Activated gamma-delta T cell treated with Interleukin-2 at 50 U/mL for 16 hours (primary cell): Measurements from ENCODE around the gene MAP10.
"Not testable (repeated sequence)": the region's sequence is repeated elsewhere in the genome, so short reads cannot be mapped to it uniquely, and the experiment has no call there.

ENCODE experiments used
- DNase-seq: peaks from one replicate; pipeline ENCODE4 v3.0.0-alpha.2; 2020

Gene MAP10, protein sequence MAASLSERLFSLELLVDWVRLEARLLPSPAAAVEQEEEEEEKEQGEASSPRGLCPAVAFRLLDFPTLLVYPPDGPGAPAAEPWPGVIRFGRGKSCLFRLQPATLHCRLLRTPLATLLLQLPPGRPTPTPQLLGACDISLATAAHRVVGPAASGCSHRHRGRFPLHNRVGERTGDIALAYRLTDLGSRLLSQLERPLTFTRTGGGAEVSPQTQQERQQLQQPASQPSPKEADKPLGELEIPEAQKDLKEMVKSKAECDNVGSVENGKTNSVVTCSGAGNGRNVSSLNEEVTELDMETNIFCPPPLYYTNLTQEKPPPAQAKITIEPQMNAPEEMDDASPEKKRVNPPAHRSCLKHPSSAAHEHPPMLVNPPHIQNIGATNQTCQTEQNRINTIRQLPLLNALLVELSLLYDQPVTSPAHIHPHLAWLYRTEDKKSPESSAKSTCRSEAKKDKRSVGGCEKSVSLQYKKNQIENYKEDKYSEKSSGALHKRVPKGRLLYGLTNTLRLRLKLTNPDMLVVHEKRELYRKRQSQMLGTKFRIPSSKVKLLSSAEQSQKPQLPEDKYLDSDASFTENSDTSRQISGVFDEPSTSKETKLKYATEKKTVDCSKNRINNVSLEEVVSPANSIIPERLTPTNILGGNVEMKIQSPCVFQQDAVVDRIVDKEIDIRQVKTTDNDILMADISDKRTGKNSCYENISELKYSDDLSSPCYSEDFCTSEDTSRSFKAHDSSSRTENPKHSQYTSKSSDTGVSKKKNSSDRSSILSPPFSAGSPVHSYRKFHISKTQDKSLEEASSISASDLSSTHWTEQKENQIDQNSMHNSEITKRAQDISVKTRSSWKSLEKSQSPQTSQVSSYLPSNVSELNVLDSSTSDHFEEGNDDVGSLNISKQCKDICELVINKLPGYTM

DNA sequence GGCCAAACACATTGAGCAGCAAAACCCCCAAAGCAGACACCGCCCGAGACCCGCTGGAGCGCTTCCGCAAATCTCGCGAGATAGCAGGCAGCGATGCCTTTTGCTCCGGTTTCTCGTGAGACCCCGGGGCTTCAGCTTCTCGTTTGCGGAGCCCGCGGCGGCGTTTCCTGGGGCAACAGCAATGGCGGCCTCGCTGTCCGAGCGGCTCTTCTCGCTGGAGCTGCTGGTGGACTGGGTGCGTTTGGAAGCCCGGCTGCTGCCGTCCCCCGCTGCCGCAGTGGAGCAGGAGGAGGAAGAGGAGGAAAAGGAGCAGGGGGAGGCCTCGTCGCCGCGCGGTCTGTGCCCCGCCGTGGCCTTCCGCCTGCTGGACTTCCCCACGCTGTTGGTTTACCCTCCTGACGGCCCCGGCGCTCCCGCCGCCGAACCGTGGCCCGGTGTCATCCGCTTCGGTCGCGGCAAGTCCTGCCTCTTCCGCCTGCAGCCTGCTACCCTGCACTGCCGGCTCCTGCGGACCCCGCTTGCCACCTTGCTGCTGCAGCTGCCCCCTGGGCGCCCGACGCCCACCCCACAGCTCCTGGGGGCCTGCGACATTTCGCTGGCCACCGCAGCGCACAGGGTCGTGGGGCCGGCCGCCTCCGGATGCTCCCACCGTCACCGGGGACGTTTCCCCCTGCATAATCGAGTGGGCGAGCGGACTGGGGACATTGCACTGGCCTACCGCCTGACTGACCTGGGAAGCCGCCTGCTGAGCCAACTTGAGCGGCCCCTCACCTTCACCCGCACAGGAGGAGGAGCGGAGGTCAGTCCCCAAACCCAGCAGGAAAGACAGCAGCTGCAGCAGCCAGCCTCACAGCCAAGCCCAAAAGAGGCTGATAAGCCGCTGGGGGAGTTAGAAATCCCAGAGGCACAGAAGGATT, at the start of gene MAP10:
TSS of gene MAP10 (plus strand) at position 148 of the 917 bp plus-strand sequence. CDS start at position 182, 34 bp downstream.
- DNase-seq = peak; percentile 68

DNA sequence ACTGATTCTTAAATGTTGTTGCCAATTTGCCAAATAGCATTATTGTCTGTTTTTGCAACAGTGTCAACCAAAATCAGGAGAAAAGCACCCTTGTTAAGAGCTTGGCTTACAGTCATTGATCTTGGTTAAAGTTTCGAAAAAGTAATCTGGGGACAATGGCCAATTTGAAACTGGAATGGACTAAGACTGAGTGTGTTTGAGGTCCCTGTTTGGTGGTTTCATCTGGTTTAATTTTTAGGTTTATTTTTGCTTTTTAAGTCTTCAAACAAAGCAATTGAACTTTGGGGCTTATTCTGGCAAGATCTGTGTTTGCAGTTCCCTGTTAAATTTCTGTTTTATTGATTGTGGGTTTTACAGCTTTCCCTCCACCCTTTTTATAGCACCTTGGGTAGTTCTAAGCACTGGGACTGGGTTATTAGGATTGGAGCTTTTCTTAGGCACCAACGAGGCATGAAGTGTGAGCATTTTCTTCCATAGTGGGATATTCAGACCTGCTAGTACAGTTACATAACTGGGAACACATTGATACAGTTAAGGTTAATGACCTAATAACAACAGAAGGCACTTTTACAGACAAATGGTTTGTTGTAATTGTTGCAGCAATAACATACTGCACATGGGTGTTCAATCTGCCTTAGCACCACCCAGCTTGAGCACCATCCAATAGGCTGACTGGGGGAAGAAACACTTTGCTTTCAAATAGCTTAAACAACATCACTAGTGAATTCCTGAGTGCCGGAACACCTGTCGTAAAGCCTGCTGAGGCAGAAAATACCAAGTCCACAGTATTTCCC, 40.6 kb upstream of the MAP10 start:
- DNase-seq = no peak

DNA sequence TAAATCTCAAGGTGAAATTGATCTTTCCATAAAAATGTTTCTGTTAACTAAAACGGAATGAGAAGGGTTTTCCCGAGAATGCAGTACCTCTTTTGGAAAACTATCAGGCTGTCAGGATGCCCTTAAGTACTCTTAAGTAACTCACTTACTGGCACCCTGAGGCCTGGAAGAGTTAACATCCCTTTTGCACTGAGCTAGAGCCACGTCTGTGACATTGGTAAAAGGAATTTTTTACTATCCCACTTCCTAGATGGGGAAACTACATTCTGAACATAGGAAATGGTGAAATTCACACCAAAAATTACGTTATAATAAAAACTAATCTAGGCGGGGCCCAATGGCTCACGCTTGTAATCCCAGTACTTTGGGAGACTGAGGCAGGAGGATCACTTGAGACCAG, 39.7 kb upstream of the MAP10 start:
- no peak for DNase-seq

DNA sequence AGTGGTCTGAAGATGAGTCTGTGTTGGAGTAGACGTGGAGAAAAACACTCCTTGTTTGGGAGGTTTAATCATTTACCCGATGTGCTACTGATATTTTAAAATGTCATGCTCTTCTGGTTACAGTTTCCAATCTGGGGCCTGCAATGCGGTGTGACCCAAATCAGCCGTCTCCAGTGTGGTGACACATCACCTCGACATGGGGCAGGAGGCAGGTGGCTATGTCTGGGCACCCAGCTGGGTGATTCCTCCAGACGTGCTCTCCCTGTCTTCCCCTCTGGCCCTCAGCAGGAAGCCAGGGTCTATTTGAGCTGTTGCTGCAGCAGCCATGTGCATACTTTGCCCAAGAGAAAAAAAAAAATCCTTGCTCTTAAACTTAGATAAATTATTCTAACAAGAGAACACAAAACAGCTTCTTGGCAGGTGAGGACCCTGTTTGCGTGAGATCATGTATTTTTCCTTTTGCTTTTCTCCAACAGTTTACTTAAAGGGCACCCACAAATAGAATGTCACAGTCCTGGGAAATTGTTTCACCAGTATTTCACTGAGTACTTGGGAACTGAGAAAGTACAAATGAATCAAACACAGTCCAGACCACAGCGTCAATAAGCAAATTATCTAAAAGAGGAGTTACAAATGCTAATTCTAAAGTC, 38.9 kb upstream of the MAP10 start:
- DNase-seq = no peak

DNA sequence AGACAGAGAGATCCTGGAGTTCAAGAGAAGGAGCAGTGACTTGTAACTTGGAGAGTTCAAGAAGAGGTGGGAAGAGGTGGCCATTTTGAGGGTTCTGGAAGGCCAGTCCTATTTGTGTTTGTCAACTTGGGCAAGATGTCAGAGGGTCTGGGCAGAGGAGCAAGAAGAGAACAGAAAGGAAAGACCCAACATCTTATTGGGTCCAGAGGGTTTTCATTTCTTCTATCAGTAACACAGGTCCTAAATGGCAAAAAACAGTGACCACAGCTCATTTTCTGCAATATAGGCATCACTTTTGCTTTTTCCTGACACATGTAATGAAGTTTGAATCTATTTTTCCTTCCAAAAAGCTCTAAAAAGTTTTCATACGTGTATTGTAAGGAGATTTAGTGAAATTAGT, 38.3 kb upstream of the MAP10 start:
- DNase-seq = no peak

DNA sequence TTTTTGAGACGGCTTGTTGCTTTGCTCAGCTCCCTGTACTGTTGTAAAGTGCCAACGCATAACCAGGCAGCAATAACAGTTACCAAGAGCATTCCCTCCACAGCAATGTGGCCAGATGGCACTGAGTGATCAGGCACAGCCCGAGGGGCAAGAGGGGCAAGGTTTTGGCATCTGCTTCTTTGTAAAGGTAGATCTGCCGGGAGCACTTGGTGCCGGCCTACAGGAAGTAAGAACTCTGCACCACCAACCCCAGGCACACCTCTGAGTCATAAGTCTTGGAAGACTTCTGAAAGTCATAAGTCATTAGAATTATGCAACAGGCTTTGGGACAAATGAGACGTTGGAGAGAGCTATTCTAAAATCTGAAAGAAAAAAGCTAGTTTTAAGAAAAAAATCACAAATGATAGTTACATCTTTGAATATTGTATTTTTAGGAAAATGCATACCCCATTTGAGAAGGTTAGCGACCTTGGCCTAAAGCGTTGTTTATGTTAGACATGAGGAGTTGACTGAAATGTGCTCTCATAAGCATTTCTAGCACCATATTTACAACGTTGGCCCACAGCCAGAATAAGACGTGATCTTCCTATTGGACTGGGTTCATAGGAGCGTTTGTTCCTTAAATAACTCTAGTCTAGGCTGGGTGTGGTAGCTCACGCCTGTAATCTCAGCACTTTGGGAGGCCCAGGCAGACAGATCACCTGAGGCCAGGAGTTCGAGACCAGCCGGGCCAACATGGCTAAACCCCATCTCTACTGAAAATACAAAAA, 37.7 kb upstream of the MAP10 start:
- DNase-seq = no peak

DNA sequence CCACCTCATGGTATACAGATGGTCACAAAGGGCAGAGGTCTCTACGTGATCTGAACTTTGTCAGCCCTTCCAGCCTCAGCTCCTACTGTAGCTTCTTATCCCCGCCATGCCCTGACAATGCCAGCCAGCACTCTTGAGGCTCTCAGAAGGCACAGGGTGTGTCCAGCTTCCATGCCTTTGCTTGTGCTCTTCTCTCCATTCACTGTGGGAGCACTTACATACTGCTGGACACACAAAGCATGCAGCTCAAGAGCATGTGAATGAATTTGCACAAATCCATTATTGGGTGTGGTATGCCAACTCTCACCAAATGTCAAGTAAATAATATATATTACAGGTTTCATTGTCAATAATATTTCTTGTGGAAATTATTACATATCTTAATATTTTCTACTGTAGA, 36.4 kb upstream of the MAP10 start:
- no peak for DNase-seq

DNA sequence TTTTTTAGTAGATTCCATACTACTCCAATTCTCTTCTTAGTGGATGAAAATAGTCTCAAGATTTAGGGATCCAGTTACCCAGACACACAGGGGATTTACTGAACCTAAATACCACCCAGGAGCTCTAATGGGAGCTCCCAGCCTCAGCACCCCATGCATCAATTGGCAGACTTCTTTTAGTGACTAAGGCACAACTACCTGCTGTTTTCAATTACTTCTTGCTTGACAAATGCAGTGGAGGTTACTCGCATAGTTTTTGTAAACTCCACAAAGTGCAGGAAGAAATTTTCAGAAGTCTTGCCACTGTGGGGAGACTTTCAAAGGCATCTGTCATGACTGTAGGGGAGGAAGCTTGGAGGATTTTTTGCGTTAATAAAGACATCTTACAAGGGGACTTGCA, 35.5 kb upstream of the MAP10 start:
- no peak for DNase-seq

DNA sequence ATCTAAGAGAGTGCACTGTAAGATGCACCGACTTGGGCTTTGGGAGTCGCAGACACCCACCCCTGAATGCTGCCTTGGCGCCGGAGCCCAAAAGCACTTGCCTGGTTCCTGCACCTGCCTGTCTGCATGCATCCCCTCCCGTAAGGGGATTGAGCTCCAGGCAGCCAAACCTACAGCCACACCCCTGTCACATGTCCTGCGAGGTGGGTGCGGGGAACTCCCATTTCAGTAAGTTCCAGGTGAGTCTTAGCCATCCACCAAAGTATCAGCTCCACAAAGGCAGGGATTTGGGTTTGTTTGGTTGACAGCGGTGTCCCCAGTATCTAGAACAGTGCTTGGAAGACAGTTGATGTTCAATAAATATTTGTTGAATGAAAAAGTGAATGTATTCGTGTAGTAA, 31.5 kb upstream of the MAP10 start:
- no peak for DNase-seq

DNA sequence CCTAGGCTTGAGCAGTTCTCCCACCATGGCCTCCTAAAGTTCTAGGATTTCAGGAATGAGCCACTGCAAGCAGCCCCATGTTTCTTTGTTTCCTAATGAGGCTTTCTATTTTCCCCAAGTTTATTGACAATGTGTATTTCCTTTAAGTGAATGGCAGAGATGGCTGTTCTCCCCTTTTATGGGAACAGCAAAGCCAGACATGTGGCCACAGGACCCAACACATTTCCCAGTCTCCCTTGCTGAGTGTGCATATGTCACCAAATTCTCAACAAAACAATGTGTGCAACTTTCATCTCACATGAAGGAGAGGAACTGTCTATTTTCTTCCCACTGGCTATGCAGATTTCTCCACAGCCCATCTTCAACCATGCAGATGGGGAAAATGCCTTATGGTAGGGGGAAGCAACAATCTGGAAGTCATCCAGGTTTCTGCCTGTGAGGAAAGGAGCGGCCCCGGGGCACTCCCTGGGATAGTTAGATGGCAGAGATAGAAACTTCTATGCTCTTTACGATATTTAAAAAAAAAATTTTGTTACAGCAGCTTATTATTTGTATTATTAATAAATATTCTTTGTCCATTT, 28.6 kb upstream of the MAP10 start:
- no peak for DNase-seq

DNA sequence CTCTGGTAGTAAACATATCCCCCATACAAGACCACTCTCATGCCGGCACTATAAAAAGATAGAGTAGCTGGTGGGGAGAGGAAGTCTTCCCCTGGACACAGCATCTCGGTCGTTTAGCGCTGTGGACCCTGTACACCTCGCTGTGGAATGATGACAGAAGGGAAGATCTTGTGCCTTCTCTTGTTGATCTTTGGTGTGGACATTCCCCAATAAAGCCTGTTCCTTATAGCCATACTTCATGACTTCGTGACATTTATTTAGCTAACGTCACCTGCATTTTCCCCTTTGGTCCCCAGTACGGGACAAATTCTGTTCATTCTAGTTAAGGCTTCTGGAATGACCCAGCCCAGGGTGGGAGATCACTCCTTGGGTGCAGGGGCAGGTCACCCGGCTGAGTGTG, 24.9 kb upstream of the MAP10 start:
- no peak for DNase-seq

DNA sequence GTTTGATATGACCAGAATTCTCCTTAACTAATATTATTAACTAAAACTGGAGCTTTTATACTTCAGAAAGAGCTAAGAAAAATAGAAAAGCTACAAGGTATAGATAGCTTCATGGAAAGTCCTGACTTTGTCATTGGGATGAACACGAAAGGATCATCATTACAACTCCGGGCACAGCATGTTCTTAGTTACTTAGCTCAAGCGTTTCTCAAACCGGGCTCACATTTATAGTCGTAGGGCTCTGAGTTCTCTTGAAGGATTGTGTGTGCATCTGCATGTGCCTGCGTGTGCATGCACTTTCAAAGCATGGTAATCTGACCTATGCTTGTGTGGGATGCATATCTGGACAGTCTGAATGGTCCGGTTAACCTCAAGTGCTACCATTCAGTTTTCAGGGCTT, 20.4 kb upstream of the MAP10 start:
- DNase-seq = no peak

DNA sequence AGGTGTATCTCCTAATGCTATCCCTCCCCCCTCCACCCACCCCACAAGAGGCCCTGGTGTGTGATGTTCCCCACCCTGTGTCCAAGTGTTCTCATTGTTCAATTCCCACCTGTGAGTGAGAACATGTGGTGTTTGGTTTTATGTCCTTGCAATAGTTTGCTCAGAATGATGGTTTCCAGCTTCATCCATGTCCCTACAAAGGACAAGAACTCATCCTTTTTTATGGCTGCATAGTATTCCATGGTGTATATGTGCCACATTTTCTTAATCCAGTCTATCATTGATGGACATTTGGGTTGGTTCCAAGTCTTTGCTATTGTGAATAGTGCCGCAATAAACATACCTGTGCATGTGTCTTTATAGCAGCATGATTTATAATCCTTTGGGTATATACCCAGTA, 19.6 kb upstream of the MAP10 start:
- DNase-seq = not testable (repeated sequence)

DNA sequence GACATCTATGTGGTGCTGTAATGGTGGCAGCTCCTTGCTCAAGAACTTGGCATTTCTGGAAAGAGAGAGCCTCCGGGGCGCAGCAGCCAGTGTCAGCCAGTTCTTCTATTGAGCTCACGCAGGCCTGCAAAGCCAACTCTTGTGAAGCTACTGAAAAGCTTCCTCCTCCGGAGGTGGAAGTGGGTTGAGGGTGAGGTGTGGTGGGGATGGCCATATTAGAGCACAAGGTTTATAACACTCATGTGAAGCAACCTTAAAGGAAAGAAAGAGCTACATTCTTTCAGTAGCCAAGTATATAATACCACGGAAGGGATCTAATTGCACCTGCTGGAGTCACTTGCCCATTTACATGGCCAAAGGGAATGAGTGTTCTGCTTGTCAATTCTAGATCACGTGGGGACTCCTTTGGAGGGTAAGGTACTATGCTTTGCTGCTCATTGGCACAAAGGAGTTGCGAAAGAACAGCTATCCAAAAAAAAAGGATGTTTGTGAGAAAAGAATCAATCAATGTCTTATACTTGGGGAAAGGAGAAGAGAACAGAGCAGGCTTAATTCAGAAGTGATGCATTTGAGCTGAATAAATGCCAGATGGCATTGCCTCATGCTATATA, 18.3 kb upstream of the MAP10 start:
- peak; percentile 30 for DNase-seq

DNA sequence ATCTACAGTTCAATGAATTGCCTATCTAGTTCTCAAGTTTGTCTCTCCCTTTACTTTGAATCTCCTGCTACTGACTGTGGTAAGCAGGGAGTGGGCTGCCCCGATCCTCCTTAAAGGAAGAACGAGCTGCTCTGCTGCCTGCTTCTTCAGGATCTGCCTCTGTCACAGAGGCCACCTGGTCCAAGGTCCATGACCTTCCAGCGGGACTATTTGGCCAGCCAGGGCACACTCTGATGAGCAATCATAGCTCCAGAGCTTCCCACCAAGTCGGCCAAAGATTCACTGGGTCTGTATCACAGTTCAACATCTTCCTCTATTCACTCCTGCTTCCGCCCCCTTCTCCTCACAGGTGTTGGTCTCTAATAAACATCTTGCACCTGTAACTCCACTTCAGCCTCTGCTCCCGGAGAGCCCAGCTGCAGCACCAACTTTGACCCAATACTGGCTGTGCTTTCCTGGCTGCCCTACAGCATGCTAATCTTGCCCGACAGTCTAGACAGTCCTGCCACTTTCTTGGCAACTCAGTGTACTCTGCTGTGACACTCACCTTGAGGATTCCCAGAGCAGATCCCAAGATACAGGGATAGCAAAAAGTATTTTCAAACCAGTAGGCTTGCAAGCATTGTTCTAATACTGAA, 16.9 kb upstream of the MAP10 start:
- DNase-seq = no peak

DNA sequence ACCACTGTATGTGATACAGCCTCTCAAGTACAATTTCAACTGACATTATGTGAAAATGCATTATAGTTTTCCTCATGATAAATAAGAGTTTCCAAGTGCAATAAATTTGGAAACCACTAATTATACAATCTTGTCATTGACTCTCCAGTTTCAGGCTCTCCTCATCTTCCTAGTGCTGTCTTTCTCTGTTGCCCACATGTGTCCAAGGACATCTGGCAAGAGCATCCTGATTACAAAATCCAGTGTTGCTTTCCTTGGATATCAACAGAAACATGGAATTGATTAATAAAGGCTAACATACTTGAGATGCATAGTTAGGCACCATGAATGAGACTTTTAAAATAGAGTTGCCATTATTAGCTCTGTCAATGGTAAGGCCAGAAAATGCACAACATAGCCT, 15.6 kb upstream of the MAP10 start:
- no peak for DNase-seq

DNA sequence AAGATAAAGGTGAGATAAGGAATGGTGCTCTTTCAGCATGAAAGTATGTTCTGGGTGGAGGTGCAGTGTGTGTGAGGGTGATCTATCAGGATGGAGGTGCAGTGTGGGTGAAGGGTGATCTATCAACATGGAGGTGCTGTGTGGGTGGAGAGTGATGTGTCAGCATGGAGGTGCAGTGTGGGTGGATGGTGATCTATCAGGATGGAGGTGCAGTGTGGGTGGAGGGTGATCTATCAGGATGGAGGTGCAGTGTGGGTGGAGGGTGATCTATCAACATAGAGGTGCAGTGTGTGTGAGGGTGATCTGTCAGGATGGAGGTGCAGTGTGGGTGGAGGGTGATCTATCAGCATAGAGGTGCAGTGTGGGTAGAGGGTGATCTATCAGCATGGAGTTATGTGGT, 12.3 kb upstream of the MAP10 start:
- DNase-seq = no peak

DNA sequence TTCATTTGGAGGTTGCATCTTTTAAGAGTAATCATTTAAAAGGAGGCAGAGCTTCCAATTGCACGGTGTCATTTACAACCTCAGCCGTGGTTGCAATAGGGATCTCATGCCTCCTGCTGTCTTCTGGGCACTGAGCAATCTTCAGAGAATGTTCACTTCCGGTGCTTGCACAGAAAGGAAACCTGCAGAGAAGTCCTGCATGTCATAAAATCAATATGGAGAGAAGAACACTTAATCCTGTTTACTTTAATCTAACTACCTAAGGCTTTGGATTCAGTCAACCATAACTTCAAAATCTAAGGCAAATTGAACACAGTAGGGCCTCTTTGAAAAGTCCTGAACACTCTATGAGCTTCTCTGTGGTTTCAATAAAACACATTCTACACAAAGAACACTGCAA, 11.3 kb upstream of the MAP10 start:
- no peak for DNase-seq

DNA sequence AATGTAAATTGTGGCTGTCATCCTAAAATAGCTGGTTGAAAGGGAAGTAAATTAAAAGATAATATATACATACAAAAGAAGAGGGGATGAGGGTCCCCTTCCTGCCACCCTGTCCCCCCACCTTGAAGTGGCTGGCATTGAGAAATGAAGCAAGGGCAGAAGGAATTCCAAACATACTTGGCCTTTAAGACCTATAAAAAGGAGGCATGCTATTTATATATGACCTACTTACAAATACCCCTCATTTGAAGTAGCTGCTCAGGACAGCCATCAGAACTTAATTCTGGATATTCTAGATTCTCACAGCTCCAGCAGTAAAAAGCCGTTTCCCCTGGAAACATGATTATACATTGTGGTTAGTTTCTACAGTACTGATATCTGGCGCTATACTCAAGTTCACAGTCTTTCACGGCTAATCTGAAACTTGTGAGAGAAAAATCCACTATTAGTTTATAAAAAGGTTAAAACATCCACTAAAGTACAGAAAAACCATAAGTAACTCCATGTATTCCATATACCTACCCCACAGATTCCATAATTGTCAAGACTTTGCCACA, 9.6 kb upstream of the MAP10 start:
- DNase-seq = no peak
